WTC11 (cell line): ENCODE results near the gene SAAL1.

ENCODE experiments used
- ATF3 ChIP-seq: sonication (generic); formaldehyde crosslinking; conservative IDR thresholded peaks from 2 replicates; pipeline ENCODE4 v1.8.1; 2022; ENCODE audit warnings: mild to moderate bottlenecking, missing genetic modification reagents
- CBFB ChIP-seq: sonication (generic); formaldehyde crosslinking; IDR thresholded peaks from 2 replicates; pipeline ENCODE4 v1.8.1; 2022; ENCODE audit warnings: mild to moderate bottlenecking, low read depth, missing genetic modification reagents
- IRF1 ChIP-seq: sonication (generic); formaldehyde crosslinking; IDR thresholded peaks from 2 replicates; pipeline ENCODE4 v1.8.0; 2023; ENCODE audit warnings: missing genetic modification reagents
- ZNF121 ChIP-seq: sonication (generic); formaldehyde crosslinking; IDR thresholded peaks from 2 replicates; pipeline ENCODE4 v1.8.0; 2023; ENCODE audit warnings: missing genetic modification reagents
- TF ChIP-seq, protein P1 (sequence below): fragments of 200-600 bp; IDR thresholded peaks from 2 replicates; pipeline ENCODE4 v1.8.0; 2022; ENCODE audit warnings: antibody characterized with exemption

- no peak for TF ChIP-seq IRF1 (CRISPR knock-in tag)
- TF ChIP-seq ATF3 (CRISPR knock-in tag), result no peak
- TF ChIP-seq, protein P1, sequence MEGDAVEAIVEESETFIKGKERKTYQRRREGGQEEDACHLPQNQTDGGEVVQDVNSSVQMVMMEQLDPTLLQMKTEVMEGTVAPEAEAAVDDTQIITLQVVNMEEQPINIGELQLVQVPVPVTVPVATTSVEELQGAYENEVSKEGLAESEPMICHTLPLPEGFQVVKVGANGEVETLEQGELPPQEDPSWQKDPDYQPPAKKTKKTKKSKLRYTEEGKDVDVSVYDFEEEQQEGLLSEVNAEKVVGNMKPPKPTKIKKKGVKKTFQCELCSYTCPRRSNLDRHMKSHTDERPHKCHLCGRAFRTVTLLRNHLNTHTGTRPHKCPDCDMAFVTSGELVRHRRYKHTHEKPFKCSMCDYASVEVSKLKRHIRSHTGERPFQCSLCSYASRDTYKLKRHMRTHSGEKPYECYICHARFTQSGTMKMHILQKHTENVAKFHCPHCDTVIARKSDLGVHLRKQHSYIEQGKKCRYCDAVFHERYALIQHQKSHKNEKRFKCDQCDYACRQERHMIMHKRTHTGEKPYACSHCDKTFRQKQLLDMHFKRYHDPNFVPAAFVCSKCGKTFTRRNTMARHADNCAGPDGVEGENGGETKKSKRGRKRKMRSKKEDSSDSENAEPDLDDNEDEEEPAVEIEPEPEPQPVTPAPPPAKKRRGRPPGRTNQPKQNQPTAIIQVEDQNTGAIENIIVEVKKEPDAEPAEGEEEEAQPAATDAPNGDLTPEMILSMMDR, result no peak
- no peak for TF ChIP-seq CBFB
- TF ChIP-seq ZNF121 (CRISPR knock-in tag), result no peak
These were observed 26.5 kb upstream of the SAAL1 start, which contains the start of gene MRGPRX3 for GRCh38 chr11:18132341-18132740.
